PC-3 (cell line): Measurements from ENCODE around the gene ADGRL3. TPM values are rescaled to one million over a fixed set of nuclear protein-coding genes. Genes with fewer than 3 reads are reported as not detected.
A peak's percentile ranks its signal among the peaks of the same experiment; 100 is the strongest.

Source experiments
- ATAC-seq: fragments of 200-7000 bp; cut with Tn5 transposase; 2 replicates; pipeline ENCODE4 v1.9.1; 2020; ENCODE audit warnings: mild to moderate bottlenecking, moderate library complexity
- BruUV-seq: library from RNA; stranded (reverse); fragments of 400-500 nt; replicated peaks from 2 replicates; lab custom pipeline; 2021; lab: Mats Ljungman, UMichigan
- CTCF ChIA-PET: fragments of 300-600 bp; sonication (Branson Sonifier 250); formaldehyde crosslinking; loops from one replicate; lab custom pipeline; 2022; ENCODE audit warnings: antibody characterized with exemption; lab: Charles Lee
- POLR2A ChIA-PET: fragments of 300-600 bp; sonication (Branson Sonifier 250); formaldehyde crosslinking; loops from one replicate; lab custom pipeline; 2022; ENCODE audit warnings: antibody characterized with exemption; ENCODE audit not compliant: unreplicated experiment; lab: Charles Lee
- DNase-seq: peaks from one replicate; pipeline ENCODE4 v3.0.0-alpha.2; 2015
- H2AFZ ChIP-seq: fragments of 300-600 bp; sonication (generic); 2 replicates; pipeline ENCODE4 v1.6.0; 2016; ENCODE audit warnings: antibody characterized with exemption, low read length
- H3F3A ChIP-seq: fragments of 300-600 bp; sonication (generic); one replicate; pipeline ENCODE4 v1.6.0; 2017; ENCODE audit warnings: antibody characterized with exemption, low read length, control low read depth, mild to moderate bottlenecking; ENCODE audit not compliant: unreplicated experiment
- H3K27ac ChIP-seq: fragments of 300-600 bp; sonication (generic); 2 replicates; pipeline ENCODE4 v1.5.1; 2016; ENCODE audit warnings: mild to moderate bottlenecking, low read length
- H3K27me3 ChIP-seq: fragments of 300-600 bp; sonication (generic); 2 replicates; pipeline ENCODE4 v1.6.1; 2016; ENCODE audit warnings: low read length, mixed read lengths
- H3K36me3 ChIP-seq: fragments of 300-600 bp; sonication (generic); 2 replicates; pipeline ENCODE4 v1.6.1; 2016; ENCODE audit warnings: low read depth, mixed run types, low read length, mixed read lengths
- H3K4me1 ChIP-seq: fragments of 300-600 bp; sonication (generic); 2 replicates; pipeline ENCODE4 v1.5.1; 2016; ENCODE audit warnings: low read length; ENCODE audit not compliant: insufficient read depth
- H3K4me2 ChIP-seq: fragments of 300-600 bp; sonication (generic); 2 replicates; pipeline ENCODE4 v1.6.0; 2016; ENCODE audit warnings: low read length
- H3K4me3 ChIP-seq: fragments of 300-600 bp; sonication (generic); 2 replicates; pipeline ENCODE4 v1.5.1; 2016; ENCODE audit warnings: mild to moderate bottlenecking, low read length, mixed read lengths
- H3K79me2 ChIP-seq: fragments of 300-600 bp; sonication (generic); 2 replicates; pipeline ENCODE4 v1.6.1; 2017; ENCODE audit warnings: low read length, mixed read lengths
- H3K9ac ChIP-seq: fragments of 300-600 bp; sonication (generic); 2 replicates; pipeline ENCODE4 v1.6.0; 2016; ENCODE audit warnings: mild to moderate bottlenecking, low read length
- H3K9me2 ChIP-seq: fragments of 300-600 bp; sonication (generic); replicated peaks from 2 replicates; pipeline ENCODE4 v1.6.1; 2016; ENCODE audit warnings: mixed run types, low read length, mixed read lengths
- H3K9me3 ChIP-seq: fragments of 300-600 bp; sonication (generic); 2 replicates; pipeline ENCODE4 v1.6.1; 2016; ENCODE audit warnings: low read length, mixed read lengths
- H4K20me1 ChIP-seq: fragments of 300-600 bp; sonication (generic); 2 replicates; pipeline ENCODE4 v1.6.1; 2016; ENCODE audit warnings: low read length, mixed read lengths
- EZH2 ChIP-seq: fragments of 300-600 bp; sonication (generic); IDR thresholded peaks from one replicate; pipeline ENCODE4 v1.6.1; 2017; ENCODE audit warnings: antibody characterized with exemption, mild to moderate bottlenecking, low read length; ENCODE audit not compliant: unreplicated experiment
- EZH2phosphoT487 ChIP-seq: fragments of 300-600 bp; sonication (generic); IDR thresholded peaks from 2 replicates; pipeline ENCODE4 v1.6.1; 2018; ENCODE audit warnings: mild to moderate bottlenecking, antibody characterized with exemption, low read length, borderline replicate concordance
- intact Hi-C: fragments of 100-400 bp; cut with micrococcal nuclease; formaldehyde crosslinking; loops from 2 replicates; pipeline ENCODE4 v1.9.0; 2023
- total RNA-seq: library from RNA; depleted of rRNA; stranded (reverse); fragments of >200 nt; gene quantifications from 2 replicates; pipeline ENCODE4 v1.2.3, GENCODE V29; 2014
- TF ChIP-seq, protein P1 (sequence below): fragments of 300-600 bp; sonication (generic); conservative IDR thresholded peaks from 2 replicates; pipeline ENCODE4 v1.5.1; 2017; ENCODE audit warnings: antibody characterized with exemption, low read depth, mild to moderate bottlenecking, low read length

ADGRL3 gene
- total RNA-seq, 1 experiment from 2014 or later: 0.66 TPM

GRCh38 chr4:62030958-62031357 lies 830.8 kb downstream of the ADGRL3 start:
- Histone ChIP-seq H3K9me2 (no peaks in the 10 kb centered on the region), H3K79me2 (no peaks in the 10 kb centered on the region), H3K27me3 (no peaks in the 10 kb centered on the region), H3K36me3 (no peaks in the 10 kb centered on the region), H2AFZ (no peak overlapping the region), H3K9ac (no peak overlapping the region), H4K20me1 (no peaks in the 10 kb centered on the region), H3F3A (no peaks in the 10 kb centered on the region), H3K27ac (no peak overlapping the region), H3K9me3 (no peaks in the 10 kb centered on the region), H3K4me2 (no peak overlapping the region), H3K4me3 (no peak overlapping the region), H3K4me1 (no peaks in the 10 kb centered on the region)
- ChIA-PET POLR2A (no interaction called here), CTCF (no interaction called here)
- DNase-seq: no peak
- TF ChIP-seq EZH2phosphoT487: no peak
- TF ChIP-seq, protein P1, sequence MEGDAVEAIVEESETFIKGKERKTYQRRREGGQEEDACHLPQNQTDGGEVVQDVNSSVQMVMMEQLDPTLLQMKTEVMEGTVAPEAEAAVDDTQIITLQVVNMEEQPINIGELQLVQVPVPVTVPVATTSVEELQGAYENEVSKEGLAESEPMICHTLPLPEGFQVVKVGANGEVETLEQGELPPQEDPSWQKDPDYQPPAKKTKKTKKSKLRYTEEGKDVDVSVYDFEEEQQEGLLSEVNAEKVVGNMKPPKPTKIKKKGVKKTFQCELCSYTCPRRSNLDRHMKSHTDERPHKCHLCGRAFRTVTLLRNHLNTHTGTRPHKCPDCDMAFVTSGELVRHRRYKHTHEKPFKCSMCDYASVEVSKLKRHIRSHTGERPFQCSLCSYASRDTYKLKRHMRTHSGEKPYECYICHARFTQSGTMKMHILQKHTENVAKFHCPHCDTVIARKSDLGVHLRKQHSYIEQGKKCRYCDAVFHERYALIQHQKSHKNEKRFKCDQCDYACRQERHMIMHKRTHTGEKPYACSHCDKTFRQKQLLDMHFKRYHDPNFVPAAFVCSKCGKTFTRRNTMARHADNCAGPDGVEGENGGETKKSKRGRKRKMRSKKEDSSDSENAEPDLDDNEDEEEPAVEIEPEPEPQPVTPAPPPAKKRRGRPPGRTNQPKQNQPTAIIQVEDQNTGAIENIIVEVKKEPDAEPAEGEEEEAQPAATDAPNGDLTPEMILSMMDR: no peak
- TF ChIP-seq EZH2: no peak
- intact Hi-C loops: no loop called here
- BruUV-seq: no TSS peak
- no peak for ATAC-seq

DNA sequence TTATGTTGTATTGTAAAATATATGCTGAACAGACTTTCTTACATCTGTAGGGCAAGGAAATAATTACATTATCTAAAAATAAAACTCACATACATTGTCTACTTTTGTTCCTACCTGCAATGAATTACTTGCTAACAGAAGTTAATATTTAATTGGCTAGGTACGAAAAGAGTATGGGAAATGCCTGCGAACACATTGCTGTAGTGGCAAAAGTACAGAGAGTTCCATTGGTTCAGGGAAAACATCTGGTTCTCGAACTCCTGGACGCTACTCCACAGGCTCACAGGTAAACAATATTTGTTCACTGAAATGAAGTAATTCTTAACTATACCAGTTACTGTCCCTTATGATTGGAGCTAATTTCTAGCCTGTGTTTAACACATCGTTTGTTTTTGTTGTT lies 837.4 kb downstream of the ADGRL3 start:
- no peaks in the 10 kb centered on the region for H4K20me1 ChIP-seq
- ChIA-PET POLR2A (no interaction called here), CTCF (no interaction called here)
- H3K9ac ChIP-seq: no peak overlapping the region
- no TSS peak for BruUV-seq
- no peaks in the 10 kb centered on the region for H3K36me3 ChIP-seq
- H3K9me3 ChIP-seq: no peaks in the 10 kb centered on the region
- no peak overlapping the region for H2AFZ ChIP-seq
- TF ChIP-seq EZH2: no peak
- ATAC-seq: no peak
- no peaks in the 10 kb centered on the region for H3K27me3 ChIP-seq
- H3K4me3 ChIP-seq: no peak overlapping the region
- H3K79me2 ChIP-seq: no peaks in the 10 kb centered on the region
- no peaks in the 10 kb centered on the region for H3K4me1 ChIP-seq
- no peaks in the 10 kb centered on the region for H3K9me2 ChIP-seq
- H3K27ac ChIP-seq: no peak overlapping the region
- intact Hi-C loops: no loop called here
- H3K4me2 ChIP-seq: no peak overlapping the region
- no peak for DNase-seq
- H3F3A ChIP-seq: no peaks in the 10 kb centered on the region

DNA sequence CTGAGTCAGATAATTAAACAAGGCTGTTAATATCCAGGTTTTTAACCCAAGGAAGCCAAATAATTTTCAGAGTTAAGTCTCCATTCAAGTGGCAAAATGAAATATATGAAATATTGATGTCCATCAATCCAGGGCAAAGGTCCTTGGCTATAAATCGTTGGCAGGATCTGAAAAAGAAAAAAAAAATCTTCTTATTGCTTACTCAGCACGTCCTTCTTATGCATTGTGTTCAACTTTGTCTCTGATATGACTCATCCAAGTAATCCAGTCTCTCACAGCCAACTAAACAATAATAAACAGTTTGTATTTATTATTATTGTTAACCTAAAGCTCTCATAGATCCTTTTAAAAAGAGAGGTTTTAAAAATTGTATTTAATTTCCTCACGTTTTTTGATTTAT lies 851.2 kb downstream of the ADGRL3 start:
- DNase-seq (peak; percentile 19), ATAC-seq (no peak)
- Histone ChIP-seq H3K27ac (no peak overlapping the region), H4K20me1 (no peaks in the 10 kb centered on the region), H3K9ac (no peak overlapping the region), H3K79me2 (no peaks in the 10 kb centered on the region), H3K27me3 (no peaks in the 10 kb centered on the region), H3F3A (no peaks in the 10 kb centered on the region), H3K9me3 (no peaks in the 10 kb centered on the region), H3K4me3 (no peak overlapping the region), H2AFZ (no peak overlapping the region), H3K36me3 (no peaks in the 10 kb centered on the region), H3K4me2 (no peak overlapping the region), H3K4me1 (peaks cover 7% of the 10 kb centered on the region; the same call in 1 of the 2 replicates), H3K9me2 (no peaks in the 10 kb centered on the region)
- POLR2A ChIA-PET: no interaction called here
- TF ChIP-seq EZH2 (no peak), EZH2phosphoT487 (no peak)
- TF ChIP-seq, protein P1: no peak
- BruUV-seq: no TSS peak
- CTCF ChIA-PET: no interaction called here
- intact Hi-C loops: no loop called here
